Heart right ventricle (tissue), 16 donors: Measurements from ENCODE around the gene DLEU7. TPM values are rescaled to one million over a fixed set of nuclear protein-coding genes. Genes with fewer than 3 reads are reported as not detected.
A peak's percentile ranks its signal among the peaks of the same experiment; 100 is the strongest.

Experiments
- ATAC-seq, 8 donors: fragments of 200-7000 bp; cut with Tn5 transposase; one replicate each; pipeline ENCODE4 v1.9.1; 2020; ENCODE audit warnings: mild to moderate bottlenecking in 8 of 8, moderate library complexity in 8 of 8, moderate number of reproducible peaks in 1 of 8
- DNase-seq, 2 donors: peaks; one replicate each; pipeline ENCODE4 v3.0.0-alpha.2; 2020
- H3K27ac ChIP-seq, 10 donors: fragments of 200-600 bp; sonication (generic) in 2 of 10; one replicate each; pipeline versions ENCODE4 v1.5.0 to v1.8.0; 2020 to 2022; ENCODE audit warnings: mild to moderate bottlenecking in 3 of 10
- H3K27me3 ChIP-seq, 7 donors: fragments of 200-600 bp; one replicate each; pipeline ENCODE4 v1.8.0; 2021 to 2022; ENCODE audit warnings: mild to moderate bottlenecking in 2 of 7
- H3K36me3 ChIP-seq, 9 donors: fragments of 200-600 bp; sonication (generic) in 1 of 9; one replicate each; pipeline versions ENCODE4 v1.5.0 to v1.8.0; 2020 to 2022; ENCODE audit warnings: mild to moderate bottlenecking in 2 of 9
- H3K4me1 ChIP-seq, 9 donors: fragments of 200-600 bp; sonication (generic) in 1 of 9; one replicate each; pipeline versions ENCODE4 v1.5.0 to v1.8.0; 2020 to 2022; ENCODE audit warnings: mild to moderate bottlenecking in 4 of 9
- H3K4me3 ChIP-seq, 10 donors: fragments of 200-600 bp; sonication (generic) in 2 of 10; one replicate each; pipeline versions ENCODE4 v1.5.0 to v1.8.0; 2020 to 2022; ENCODE audit warnings: mild to moderate bottlenecking in 7 of 10, moderate library complexity in 2 of 10
- H3K9me3 ChIP-seq, 11 donors: fragments of 200-600 bp in 10 of 11; sonication (generic) in 2 of 11; one replicate each; pipeline versions ENCODE4 v1.5.0 to v1.8.0; 2013 to 2022; ENCODE audit warnings: mild to moderate bottlenecking in 2 of 11, control low read depth in 1 of 11, moderate library complexity in 1 of 11
- WGBS, 2 donors: extraction: QIAGEN DNeasy Blood & Tissue Kit; methylation state at CpG; one replicate each; pipeline ENCODE4 v1.1.7; 2013; ENCODE audit warnings: inconsistent platforms in 1 of 2; 5-methylcytosine and 5-hydroxymethylcytosine counted together
- intact Hi-C, 10 donors: fragments of 100-400 bp; cut with DNase I; formaldehyde crosslinking; loops; one replicate each; pipeline versions ENCODE4 v1.11.1 to v1.14.2; 2022
- polyA plus RNA-seq, 2 donors: library from polyadenylated mRNA; stranded (reverse); fragments of 200-250 nt; gene quantifications; one replicate each; pipeline ENCODE4 v1.2.3, GENCODE V29; 2013
- total RNA-seq, 10 donors: library from RNA; stranded (reverse); fragmentation: NEBNext Ultra II Directional in 3 of 10; extraction: Animal tissue kit (Norgen Biotek cat#: 25700) in 3 of 10; gene quantifications; one replicate each; pipeline versions ENCODE4 v1.2.1 to v1.2.4, GENCODE V29; 2021 to 2023
- TF ChIP-seq, protein P1 (sequence below), 9 donors: fragments of 200-600 bp; sonication (generic) in 2 of 9; IDR thresholded peaks; one replicate each; pipeline versions ENCODE4 v1.5.0 to v1.8.0; 2021 to 2022; ENCODE audit warnings: antibody characterized with exemption in 9 of 9, mild to moderate bottlenecking in 5 of 9, moderate library complexity in 1 of 9
- donor health status: Arrhythmogenic right ventricular cardiomyopathy.
- donor health status: ischemic (EF 13 %, LVEDD 7.1; RV severe dilation, severe dysfunction).
- donor health status: healthy with polysubstance abuse.
- donor health status: DM: no; HTN: yes; CAD: no.
- donor health status: DM: no; HTN: no; CAD: no.
- donor health status: ischemic (EF 25% LVEDD 6.9; RV normal size, moderate dysfunction).
- donor health status: ischemic (EF 25% LVEDD 5.7; RV mildly dilated, moderate dysfunction).
- donor health status: healthy.
- donor health status: DM: yes; HTN: yes; CAD: no.
- donor health status: Ischemic cardiomyopathy.
- donor health status: ischemic (EF 35%, LVEDD 5.7; RV mildly dilated, moderate dysfunction).
- donor health status: nonischemic (EF 11% LVEDD 7.7; RV severe dilation, severe dysfunction).
- donor health status: DM: yes; HTN: yes; CAD: no.
- donor health status: PGD.
- donor health status: ischemic (EF 29% LVEDD 5.4; RV normal size, mild dysfunction).
- donor health status: nonischemic (EF 23%, LVEDD 6.1; RV moderate dilation, normal function).

Gene DLEU7
- total and polyA plus RNA-seq, 12 donors, result 0.03 to 0.49 (median 0.12) TPM; not detected in 7

DNA sequence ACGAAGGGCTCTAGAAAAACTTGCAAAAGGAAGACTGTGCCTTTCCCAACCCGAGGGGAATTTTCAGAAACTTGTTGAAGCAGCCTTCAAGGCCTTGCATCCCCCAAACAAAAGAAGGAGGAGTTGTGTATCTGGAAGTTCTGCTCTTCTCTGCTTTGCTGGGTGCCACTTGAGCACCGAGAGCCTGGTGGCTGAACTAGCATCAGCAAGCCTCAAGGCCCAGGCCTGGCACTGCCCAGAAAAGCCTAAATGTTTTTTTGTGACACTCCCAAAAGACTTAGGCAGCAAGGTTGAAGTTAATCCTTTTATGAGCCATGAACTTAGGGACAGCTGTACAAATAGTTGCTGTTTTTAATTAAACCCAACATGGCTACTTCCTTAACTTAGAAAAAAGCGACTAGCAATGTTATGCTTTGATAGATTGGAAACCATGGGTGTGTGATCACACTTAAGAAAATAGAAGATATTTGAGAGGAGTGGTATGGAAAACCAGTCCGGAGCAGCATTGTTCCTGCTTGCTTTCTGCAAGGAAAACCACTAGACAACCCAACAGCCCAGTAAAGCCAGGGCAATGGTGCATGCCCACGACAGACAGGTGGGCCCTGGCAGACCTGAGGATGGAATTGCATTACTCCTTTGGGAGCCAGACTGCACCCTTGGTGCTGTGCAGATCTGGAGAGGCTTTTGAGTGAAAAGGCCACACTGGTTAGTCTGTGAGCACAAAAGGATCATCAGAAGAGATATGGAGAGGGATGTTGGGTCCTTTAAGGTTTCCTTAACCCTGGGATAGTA, 788 bp upstream of the DLEU7 start:
- Histone ChIP-seq H3K27ac (no peak overlapping the region), H3K4me1 (peaks cover 5 to 12% (median 8%) of the 10 kb centered on the region in 9 donors), H3K27me3 (peaks cover 0 to 47% (median 21%) of the 10 kb centered on the region in 7 donors), H3K36me3 (no peaks in the 10 kb centered on the region), H3K4me3 (no peak overlapping the region), H3K9me3 (no peaks in the 10 kb centered on the region)
- DNase-seq, result no peak
- intact Hi-C loops, result no loop called here
- TF ChIP-seq, protein P1, sequence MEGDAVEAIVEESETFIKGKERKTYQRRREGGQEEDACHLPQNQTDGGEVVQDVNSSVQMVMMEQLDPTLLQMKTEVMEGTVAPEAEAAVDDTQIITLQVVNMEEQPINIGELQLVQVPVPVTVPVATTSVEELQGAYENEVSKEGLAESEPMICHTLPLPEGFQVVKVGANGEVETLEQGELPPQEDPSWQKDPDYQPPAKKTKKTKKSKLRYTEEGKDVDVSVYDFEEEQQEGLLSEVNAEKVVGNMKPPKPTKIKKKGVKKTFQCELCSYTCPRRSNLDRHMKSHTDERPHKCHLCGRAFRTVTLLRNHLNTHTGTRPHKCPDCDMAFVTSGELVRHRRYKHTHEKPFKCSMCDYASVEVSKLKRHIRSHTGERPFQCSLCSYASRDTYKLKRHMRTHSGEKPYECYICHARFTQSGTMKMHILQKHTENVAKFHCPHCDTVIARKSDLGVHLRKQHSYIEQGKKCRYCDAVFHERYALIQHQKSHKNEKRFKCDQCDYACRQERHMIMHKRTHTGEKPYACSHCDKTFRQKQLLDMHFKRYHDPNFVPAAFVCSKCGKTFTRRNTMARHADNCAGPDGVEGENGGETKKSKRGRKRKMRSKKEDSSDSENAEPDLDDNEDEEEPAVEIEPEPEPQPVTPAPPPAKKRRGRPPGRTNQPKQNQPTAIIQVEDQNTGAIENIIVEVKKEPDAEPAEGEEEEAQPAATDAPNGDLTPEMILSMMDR (IDR thresholded peaks at IDR 0.05), result no peak
- ATAC-seq, result no peak
- WGBS, 2 donors, result 95% methylated on average over 6 of the region's 6 CpGs

DNA sequence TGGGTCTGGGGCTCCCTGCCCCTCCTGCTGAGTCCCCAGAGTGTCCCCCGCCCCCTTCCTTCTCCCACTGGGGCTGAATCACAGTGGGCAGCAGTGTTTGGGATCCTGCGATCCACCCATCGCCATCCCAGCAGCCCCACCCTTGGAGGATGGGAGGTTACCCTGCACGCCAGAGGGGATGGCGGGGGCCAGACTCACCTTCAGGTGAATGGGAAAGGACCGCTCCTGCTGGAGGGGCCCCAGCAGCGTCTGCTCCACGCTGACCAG, 569 bp downstream of the DLEU7 start:
- Histone ChIP-seq H3K36me3 (no peaks in the 10 kb centered on the region), H3K27me3 (peaks cover 0 to 48% (median 21%) of the 10 kb centered on the region in 7 donors), H3K9me3 (no peaks in the 10 kb centered on the region), H3K4me1 (peaks cover 5 to 12% (median 8%) of the 10 kb centered on the region in 9 donors), H3K4me3 (peak overlapping the region in 9 of 10 donors; percentile 16 to 48 (median 38)), H3K27ac (no peak overlapping the region)
- DNase-seq, result peak in 1 of 2 donors; percentile 6
- intact Hi-C loops, result no loop called here
- WGBS, 2 donors, result 30 to 31% methylated on average over 8 of the region's 8 CpGs
- ATAC-seq, result no peak
- TF ChIP-seq, protein P1 (IDR thresholded peaks at IDR 0.05), result no peak

DNA sequence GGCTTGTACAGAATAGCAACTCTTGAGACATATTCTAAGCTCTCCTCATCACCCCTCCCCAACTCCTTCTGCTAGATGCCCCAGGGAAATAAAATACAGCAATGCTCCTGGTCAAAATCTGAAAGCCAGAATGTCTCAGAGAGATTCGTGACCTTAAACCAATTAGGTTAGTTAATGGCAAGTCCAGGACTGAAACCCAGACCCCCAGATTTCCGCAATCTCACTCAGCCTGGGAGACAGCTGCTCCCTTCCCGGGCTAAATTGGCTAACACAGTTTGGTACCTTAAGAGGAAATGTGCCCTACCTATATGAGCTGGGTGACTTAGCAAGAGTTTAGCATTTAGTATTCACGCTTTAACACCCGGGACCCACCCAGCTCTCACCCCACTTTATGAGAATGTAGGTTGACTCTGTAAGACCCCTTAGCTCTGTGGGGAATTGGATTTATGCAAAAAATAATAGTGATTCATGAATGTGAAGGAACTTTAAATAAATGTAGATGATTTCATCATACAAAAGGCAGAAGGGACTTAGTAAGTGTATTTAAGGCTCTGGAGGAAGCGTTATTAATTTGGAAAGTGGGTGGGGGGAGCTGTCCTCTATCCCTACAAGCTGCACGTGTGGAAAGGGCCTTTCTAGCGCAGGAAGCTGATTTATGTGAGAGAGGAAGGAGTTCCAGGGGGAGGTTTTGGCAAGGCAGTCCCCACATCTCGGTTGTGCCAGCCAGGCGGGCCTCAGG, 1.1 kb downstream of the DLEU7 start:
- H3K4me1 ChIP-seq, result peaks cover 5 to 12% (median 8%) of the 10 kb centered on the region in 9 donors
- no peak for DNase-seq
- intact Hi-C loops, result no loop called here
- H3K4me3 ChIP-seq, result peak overlapping the region in 2 of 10 donors; percentile 38 to 42
- 70 to 75% methylated on average over 10 of the region's 10 CpGs for WGBS, 2 donors
- H3K9me3 ChIP-seq, result no peaks in the 10 kb centered on the region
- no peak for ATAC-seq
- TF ChIP-seq, protein P1 (IDR thresholded peaks at IDR 0.05), result no peak
- H3K27ac ChIP-seq, result no peak overlapping the region
- peaks cover 0 to 48% (median 21%) of the 10 kb centered on the region in 7 donors for H3K27me3 ChIP-seq
- H3K36me3 ChIP-seq, result no peaks in the 10 kb centered on the region

DNA sequence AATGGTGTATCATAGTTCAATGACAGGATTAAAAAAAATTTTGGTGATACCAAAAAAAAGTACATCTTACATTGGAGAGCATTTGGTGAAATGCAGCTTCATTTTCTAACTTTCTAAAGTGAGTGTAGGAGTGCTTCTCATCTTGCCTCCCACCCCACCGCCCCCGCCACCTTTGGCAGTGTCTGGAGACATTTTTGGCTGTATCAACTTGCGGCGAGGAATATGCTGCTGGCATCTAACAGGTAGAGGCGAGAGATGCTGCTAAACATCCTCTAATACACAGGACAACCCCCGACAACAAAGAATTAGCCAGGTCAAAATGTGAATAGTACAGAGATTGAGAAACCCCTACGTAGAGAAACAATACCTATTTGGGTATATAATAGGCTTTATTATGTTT, 1.7 kb downstream of the DLEU7 start:
- Histone ChIP-seq H3K4me1 (peaks cover 5 to 12% (median 8%) of the 10 kb centered on the region in 9 donors), H3K36me3 (no peaks in the 10 kb centered on the region), H3K27me3 (peaks cover 0 to 48% (median 21%) of the 10 kb centered on the region in 7 donors), H3K4me3 (no peak overlapping the region), H3K27ac (no peak overlapping the region), H3K9me3 (no peaks in the 10 kb centered on the region)
- ATAC-seq, result no peak
- 94 to 95% methylated on average over 7 of the region's 7 CpGs for WGBS, 2 donors
- intact Hi-C loops, result no loop called here
- no peak for DNase-seq
- TF ChIP-seq, protein P1 (IDR thresholded peaks at IDR 0.05), result no peak
